Stimulated activated CD4-positive, alpha-beta T cell treated with anti-CD3 and anti-CD28 coated beads, Interleukin-1b, Interleukin-23, amount 100 ng/mL, for 48 hours (primary cell): ENCODE measurements around the gene STARD8.

Source experiments
- DNase-seq: peaks from one replicate; pipeline ENCODE4 v3.0.0-alpha.2; 2020

The STARD8 gene

GRCh38 chrX:68693481-68694434 lies 46.3 kb downstream of the STARD8 start:
- no peak for DNase-seq

GRCh38 chrX:68694435-68695205 lies 47.2 kb downstream of the STARD8 start:
- no peak for DNase-seq

GRCh38 chrX:68695206-68695845 lies 47.9 kb downstream of the STARD8 start:
- no peak for DNase-seq

- DNase-seq, result no peak
Observed at GRCh38 chrX:68696267-68696990, 49.0 kb downstream of the STARD8 start.

DNA sequence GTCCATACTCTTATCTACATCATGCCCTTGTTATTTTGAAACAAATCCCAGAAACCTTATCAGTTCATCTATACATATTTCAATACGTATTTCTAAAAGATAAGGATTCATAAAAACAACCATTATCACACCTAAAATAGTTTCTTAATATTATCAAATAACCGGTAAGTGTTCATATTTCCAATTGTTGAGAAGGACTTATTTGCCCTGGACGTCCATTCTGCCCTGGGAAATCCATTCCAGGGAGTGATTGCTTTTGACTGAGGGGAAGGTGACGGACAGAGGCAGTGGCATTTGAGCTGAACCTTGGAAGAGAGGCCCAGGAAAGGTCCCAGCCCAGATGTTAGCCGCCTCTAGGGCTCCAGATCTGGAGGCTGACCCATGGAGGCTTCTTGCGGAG lies 49.6 kb downstream of the STARD8 start:
- no peak for DNase-seq

- no peak for DNase-seq
Observed at GRCh38 chrX:68697465-68698125, 50.1 kb downstream of the STARD8 start.

DNA sequence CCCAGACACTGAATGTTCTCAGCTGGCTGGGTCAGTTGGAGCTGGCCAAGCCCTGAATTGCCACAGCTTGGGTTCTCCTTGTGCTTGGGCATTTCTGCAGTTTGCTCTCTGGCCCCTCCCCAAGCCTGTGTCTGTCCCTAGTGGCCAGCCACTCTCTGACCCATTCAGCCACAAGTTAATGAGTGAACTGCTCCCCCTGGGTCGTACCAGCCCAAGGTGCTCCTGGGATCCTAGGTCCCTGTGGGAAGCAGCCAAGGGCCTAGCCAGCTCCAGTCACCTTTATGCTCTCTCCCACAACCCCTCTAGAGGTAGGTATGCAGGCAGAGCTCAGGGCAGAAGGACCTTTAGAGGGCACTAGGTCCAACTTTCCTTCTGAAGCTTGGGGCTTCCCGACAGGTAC lies 51.5 kb downstream of the STARD8 start:
- DNase-seq, result no peak

GRCh38 chrX:68699960-68700746 lies 52.7 kb downstream of the STARD8 start:
- no peak for DNase-seq

GRCh38 chrX:68703369-68703768 lies 55.9 kb downstream of the STARD8 start:
- no peak for DNase-seq

GRCh38 chrX:68703846-68704245 lies 56.4 kb downstream of the STARD8 start:
- DNase-seq, result no peak

DNA sequence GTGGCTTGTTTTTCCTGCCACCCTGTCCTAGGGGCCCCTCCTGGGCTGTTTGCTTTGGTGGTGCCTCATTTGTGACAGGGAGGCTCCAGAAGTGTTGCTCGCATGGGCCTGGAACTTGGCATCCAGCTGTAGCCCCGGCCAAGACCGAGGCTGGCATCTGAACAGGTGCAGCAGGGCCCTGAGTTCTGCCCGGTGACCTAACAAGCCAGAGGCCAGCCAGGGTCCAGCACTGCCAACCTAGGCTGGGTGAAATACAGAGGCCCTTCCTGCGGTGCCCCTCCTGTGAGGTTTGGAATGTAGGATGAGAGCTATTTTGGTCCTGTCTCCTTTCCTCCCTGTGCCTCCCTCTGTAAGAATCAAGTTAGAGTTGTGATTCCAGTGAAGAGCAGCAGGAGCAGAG lies 58.5 kb downstream of the STARD8 start:
- DNase-seq, result no peak

- no peak for DNase-seq
Observed at GRCh38 chrX:68708503-68709290, 61.2 kb downstream of the STARD8 start.

GRCh38 chrX:68710870-68711576 lies 63.6 kb downstream of the STARD8 start:
- DNase-seq, result peak; percentile 18

DNA sequence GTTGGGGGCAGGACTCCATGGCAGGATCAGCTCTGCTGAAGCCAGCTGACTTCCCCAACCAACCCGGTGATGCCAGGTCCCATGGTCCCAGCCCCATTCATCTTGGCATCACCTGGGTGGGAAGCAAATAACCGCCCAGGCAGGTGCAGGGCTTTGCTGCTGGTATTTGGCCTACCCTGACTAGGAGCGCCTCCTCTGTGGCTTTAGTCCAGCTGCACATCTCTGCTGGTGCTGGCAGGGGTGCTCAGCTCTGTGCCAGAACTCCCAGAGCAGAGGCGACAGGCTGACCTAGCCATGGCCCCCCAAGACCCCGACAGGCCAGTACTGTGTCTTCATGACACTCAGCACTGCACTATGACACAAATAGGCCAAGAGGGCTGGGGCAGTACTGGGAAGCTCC lies 64.4 kb downstream of the STARD8 start:
- DNase-seq, result no peak

GRCh38 chrX:68714856-68715255 lies 67.4 kb downstream of the STARD8 start:
- no peak for DNase-seq

DNA sequence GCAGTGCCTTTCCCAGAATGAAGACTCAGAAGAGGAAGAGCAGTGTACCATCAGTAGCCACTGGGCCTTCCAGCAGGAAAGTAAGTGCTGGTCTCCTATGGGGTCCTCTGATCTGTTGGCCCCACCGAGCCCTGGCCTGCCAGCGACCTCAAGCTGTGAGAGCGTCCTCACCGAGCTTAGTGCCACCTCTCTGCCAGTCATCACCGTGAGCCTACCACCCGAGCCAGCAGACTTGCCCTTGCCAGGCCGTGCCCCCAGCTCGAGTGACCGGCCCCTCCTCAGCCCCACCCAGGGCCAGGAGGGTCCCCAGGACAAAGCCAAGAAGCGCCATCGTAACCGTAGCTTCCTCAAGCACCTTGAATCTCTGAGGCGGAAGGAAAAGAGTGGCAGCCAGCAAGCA lies 69.7 kb downstream of the STARD8 start:
- no peak for DNase-seq

- DNase-seq, result no peak
Observed at GRCh38 chrX:68717663-68718442, 70.4 kb downstream of the STARD8 start.

DNA sequence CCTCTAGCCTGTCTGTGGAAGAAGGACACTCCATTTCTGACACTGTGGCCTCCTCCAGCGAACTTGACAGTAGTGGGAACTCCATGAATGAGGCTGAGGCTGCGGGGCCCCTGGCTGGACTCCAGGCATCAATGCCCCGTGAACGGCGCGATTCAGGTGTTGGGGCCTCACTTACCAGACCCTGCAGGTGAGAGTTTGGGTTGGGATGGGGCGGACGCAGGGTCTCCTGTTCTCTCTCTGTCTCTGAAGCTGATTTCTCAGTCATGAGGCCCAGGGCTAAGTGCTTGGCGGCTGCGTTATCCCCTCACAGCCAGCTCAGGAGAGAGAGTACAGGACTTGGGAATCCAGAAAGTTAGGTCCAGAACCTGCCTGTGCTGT lies 71.0 kb downstream of the STARD8 start:
- DNase-seq, result no peak
